IPS DF 6.9 (cell line): ENCODE measurements around the gene PIAS4.

ENCODE experiments used
- DNase-seq: peaks from one replicate; pipeline ENCODE4 v3.0.0-alpha.2; 2013; ENCODE audit warnings: low read depth, low spot score
- H3K27ac ChIP-seq: one replicate; pipeline ENCODE4 v1.5.1; 2013; ENCODE audit warnings: low read length, control low read depth
- H3K27me3 ChIP-seq: 2 replicates; pipeline ENCODE4 v1.6.1; 2013; ENCODE audit warnings: mild to moderate bottlenecking, low read length; ENCODE audit not compliant: control insufficient read depth, insufficient read depth
- H3K36me3 ChIP-seq: 2 replicates; pipeline ENCODE4 v1.6.1; 2013; ENCODE audit warnings: low read length; ENCODE audit not compliant: control insufficient read depth, insufficient read depth
- H3K4me1 ChIP-seq: 2 replicates; pipeline ENCODE4 v1.6.1; 2013; ENCODE audit warnings: low read length; ENCODE audit not compliant: control insufficient read depth, insufficient read depth
- H3K4me3 ChIP-seq: 2 replicates; pipeline ENCODE4 v1.5.1; 2013; ENCODE audit warnings: mild to moderate bottlenecking, low read length
- H3K9me3 ChIP-seq: 2 replicates; pipeline ENCODE4 v1.6.1; 2013; ENCODE audit warnings: low read length, inconsistent platforms; ENCODE audit not compliant: control insufficient read depth, insufficient read depth
- WGBS: extraction: QIAGEN DNeasy Blood & Tissue Kit; methylation state at CpG from one replicate; pipeline ENCODE4 v1.1.7; 2013; ENCODE audit warnings: mixed read lengths, missing lambda C conversion rate; ENCODE audit not compliant: insufficient read length, insufficient coverage; 5-methylcytosine and 5-hydroxymethylcytosine counted together

Gene PIAS4

DNA sequence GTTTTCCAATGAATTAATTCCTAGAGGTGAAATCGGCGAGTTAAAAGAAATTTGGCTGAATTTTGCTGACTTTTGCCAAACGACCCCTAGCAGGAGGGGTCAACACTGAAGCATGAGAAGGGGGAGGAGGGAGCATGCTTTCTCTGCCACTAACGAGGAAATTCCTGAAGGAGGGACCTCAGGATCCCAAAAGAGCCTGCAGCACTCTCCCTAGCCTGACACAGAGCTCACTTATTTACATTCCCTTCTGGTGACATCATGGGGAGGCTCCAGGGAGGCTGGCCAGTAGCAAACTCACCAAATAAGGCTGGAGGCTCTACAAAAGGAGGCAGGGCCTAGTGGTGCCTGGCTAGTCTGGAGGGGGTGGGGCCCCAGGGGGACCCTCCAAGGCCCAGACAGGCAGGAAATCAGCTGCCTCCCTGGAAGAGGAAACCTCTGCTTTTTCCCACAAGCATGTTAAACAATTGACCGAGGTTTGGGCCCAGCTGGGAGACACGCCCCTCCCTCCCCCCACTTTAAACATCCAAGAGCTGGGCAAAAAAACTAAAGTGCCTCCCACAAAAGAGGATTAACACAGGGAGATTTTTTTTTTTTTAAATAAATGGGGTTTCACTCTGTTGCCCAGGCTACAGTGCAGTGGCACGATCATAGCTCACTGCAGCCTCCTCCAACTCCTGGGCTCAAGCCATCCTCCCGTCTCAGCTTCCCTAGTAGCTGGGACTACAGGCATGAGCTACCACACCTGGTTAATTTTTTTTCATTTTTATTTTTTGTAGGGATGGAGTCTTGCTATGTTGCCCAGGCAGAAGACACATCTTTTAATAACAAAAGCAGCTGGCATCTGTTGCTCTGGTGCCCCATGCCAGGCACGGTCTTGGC lies 38.7 kb upstream of the PIAS4 start:
- H3K9me3 ChIP-seq = no peaks in the 10 kb centered on the region
- H3K27me3 ChIP-seq = no peaks in the 10 kb centered on the region
- DNase-seq = peak; percentile 96
- peaks cover 3% of the 10 kb centered on the region for H3K4me1 ChIP-seq
- no peak overlapping the region for H3K27ac ChIP-seq
- H3K36me3 ChIP-seq = peaks cover 14% of the 10 kb centered on the region
- WGBS = no CpG with 5 or more reads among the region's 9 CpGs
- no peak overlapping the region for H3K4me3 ChIP-seq

- no peak overlapping the region for H3K27ac ChIP-seq
- peaks cover 6% of the 10 kb centered on the region for H3K36me3 ChIP-seq
- H3K4me3 ChIP-seq = peak overlapping the region; percentile 83; the same call in 1 of the 2 replicates
- no peaks in the 10 kb centered on the region for H3K9me3 ChIP-seq
- no CpG with 5 or more reads among the region's 23 CpGs for WGBS
- DNase-seq = no peak
- H3K4me1 ChIP-seq = peaks cover 3% of the 10 kb centered on the region
- no peaks in the 10 kb centered on the region for H3K27me3 ChIP-seq
Measured at GRCh38 chr19:3969435-3970312, 37.9 kb upstream of the PIAS4 start.

DNA sequence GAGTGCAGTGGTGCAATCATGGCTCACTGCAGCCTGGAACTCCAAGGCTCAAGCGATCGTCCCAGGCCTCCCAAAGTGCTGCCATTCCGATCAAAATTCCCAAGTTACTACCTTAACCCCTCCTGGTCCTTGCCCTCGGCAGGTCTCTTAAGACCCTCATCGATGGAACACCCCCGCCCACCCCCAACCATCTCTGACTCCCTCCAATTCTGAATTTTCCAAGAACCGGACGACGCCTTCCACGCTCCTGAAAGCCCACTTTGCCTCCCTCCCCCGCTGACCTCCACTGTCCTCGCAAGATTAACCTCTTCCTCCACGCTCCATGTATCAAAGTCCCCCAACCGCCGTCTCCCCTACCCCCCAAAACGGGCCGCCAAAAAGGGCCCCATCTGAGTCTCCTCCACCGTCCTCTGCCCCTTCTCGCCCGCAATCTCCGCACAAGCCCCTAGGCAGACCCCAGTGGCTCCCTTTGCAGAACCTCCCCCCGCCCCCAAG lies 37.2 kb upstream of the PIAS4 start:
- peaks cover 8% of the 10 kb centered on the region for H3K36me3 ChIP-seq
- no peak overlapping the region for H3K27ac ChIP-seq
- peaks cover 3% of the 10 kb centered on the region for H3K4me1 ChIP-seq
- H3K4me3 ChIP-seq = peak overlapping the region; percentile 83
- H3K9me3 ChIP-seq = no peaks in the 10 kb centered on the region
- DNase-seq = no peak
- no CpG with 5 or more reads among the region's 22 CpGs for WGBS
- no peaks in the 10 kb centered on the region for H3K27me3 ChIP-seq

DNA sequence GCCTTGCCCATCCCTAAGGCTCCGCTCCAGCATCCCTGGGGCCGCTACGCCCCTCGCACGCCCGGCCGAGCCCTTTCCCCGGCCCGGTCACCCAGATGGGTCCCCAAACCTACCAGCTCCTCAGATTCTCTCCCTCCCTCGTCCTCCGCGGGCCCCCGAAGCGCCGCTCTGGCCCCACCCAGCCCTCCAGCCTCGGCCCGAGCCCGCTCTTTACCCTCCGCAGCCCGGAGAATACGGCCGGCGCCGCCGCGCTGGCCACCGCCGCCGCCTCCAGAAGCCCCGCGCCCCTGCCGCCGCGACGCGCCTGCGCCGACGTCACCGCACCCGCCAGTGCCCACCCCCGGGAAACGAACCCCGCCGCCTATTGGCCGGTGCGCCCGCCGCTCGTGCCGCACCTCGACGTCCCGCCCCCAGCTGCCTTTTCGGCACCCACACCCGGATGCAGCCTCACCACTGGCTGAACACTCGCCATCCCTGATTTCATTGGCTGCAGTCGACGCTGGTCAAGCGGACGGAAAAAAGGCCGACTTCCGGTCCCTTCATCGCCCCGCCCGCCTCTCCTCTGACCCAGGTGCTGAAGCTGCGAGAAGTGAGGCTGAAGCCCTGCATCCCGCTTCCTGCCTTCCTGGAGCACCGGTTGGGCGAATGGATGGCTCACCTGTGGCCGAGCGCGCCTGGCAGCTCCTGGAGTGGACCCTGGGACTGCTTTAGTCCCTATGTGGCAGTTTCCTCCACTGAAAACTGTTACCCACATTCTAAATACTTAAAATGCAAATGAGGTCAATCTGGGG lies 36.5 kb upstream of the PIAS4 start, which contains the start of gene DAPK3:
Gene DAPK3, minus strand, starts transcription at position 292 of the 791 bp plus-strand sequence. CDS start 1,364 bp downstream, outside the sequence.
- peaks cover 3% of the 10 kb centered on the region for H3K4me1 ChIP-seq
- no CpG with 5 or more reads among the region's 73 CpGs for WGBS
- H3K27ac ChIP-seq = no peak within 1 kb of the TSS
- peaks cover 13% of the 10 kb centered on the region for H3K36me3 ChIP-seq
- DNase-seq = peak; percentile 97
- H3K27me3 ChIP-seq = no peaks in the 10 kb centered on the region
- no peaks in the 10 kb centered on the region for H3K9me3 ChIP-seq
- peak within 1 kb of the TSS; percentile 83 for H3K4me3 ChIP-seq

DNA sequence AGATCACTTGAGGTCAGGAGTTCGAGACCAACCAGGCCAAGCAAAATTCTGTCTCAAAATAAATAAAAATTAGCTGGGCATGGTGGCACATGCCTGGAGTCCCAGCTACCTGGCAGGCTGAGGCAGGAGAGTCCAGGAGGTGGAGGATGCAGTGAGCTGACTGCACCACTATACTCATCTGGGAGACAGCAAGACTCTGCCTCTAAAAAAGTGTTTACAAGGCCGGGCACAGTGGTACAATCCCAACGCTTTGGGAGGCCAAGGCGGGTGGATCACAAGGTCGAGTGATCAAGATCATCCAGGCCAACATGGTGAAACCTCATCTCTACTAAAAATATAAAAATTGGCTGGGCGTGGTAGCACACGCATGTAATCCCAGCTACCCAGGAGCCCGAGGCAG lies 32.4 kb upstream of the PIAS4 start:
- H3K4me1 ChIP-seq = no peaks in the 10 kb centered on the region
- no peaks in the 10 kb centered on the region for H3K27me3 ChIP-seq
- no peak overlapping the region for H3K27ac ChIP-seq
- WGBS = no CpG with 5 or more reads among the region's 8 CpGs
- no peak for DNase-seq
- H3K36me3 ChIP-seq = peaks cover 45% of the 10 kb centered on the region
- H3K4me3 ChIP-seq = no peak overlapping the region
- H3K9me3 ChIP-seq = no peaks in the 10 kb centered on the region

- Histone ChIP-seq H3K4me3 (no peak overlapping the region), H3K27ac (no peak overlapping the region), H3K4me1 (no peaks in the 10 kb centered on the region), H3K27me3 (no peaks in the 10 kb centered on the region), H3K9me3 (no peaks in the 10 kb centered on the region), H3K36me3 (peaks cover 50% of the 10 kb centered on the region)
- DNase-seq = no peak
- no CpG with 5 or more reads among the region's 14 CpGs for WGBS
Measured at GRCh38 chr19:3975637-3976087, 31.9 kb upstream of the PIAS4 start.

- H3K4me1 ChIP-seq = no peaks in the 10 kb centered on the region
- DNase-seq = no peak
- no peak overlapping the region for H3K4me3 ChIP-seq
- no peaks in the 10 kb centered on the region for H3K9me3 ChIP-seq
- no CpG with 5 or more reads among the region's 29 CpGs for WGBS
- peaks cover 60% of the 10 kb centered on the region for H3K36me3 ChIP-seq
- no peak overlapping the region for H3K27ac ChIP-seq
- H3K27me3 ChIP-seq = no peaks in the 10 kb centered on the region
Measured at GRCh38 chr19:3976495-3977241, 30.9 kb upstream of the PIAS4 start.

DNA sequence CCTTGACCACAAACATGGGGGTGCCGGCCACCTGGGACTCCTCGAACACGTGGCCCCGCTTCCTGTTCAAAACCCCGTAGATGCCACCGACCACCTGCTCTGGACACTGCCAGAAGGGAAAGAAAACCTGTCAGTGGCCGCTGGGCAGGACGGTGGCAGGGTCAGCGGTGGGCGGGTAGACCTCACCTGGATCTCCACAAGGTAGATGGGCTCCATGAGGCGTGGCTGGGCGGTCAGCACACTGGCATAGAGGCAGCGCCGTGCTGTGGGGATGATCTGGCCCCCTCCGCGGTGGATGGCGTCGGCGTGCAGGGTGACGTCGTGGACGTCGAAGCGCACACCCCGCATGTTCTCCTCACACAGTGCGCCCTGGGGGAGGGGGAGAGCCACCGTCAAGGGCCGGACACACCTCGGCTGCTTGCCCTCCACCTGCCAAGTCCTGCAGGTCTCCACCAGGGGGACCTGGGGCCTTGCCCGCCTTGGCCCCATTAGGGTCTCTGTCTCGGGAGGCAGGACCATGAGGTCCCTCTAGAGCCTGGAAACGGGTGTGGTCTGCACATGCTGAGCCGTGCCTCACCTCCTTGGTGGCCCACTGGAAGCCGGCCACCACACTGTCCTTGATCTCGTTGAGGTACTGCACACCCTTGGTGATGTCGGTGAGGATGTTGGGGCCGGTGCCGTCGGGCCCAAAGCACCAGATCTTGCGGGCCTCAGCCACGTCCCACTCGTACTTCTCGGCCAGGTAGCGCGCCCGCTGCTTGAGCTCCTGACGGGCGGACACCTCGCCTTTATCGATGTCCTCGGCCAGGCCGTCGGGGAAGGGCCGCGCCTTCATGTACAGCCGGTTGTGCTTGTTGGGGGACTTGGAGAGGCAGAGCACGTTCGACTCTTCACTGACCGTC lies 30.0 kb upstream of the PIAS4 start:
- H3K9me3 ChIP-seq = no peaks in the 10 kb centered on the region
- DNase-seq = no peak
- no peak overlapping the region for H3K27ac ChIP-seq
- H3K27me3 ChIP-seq = no peaks in the 10 kb centered on the region
- H3K4me1 ChIP-seq = no peaks in the 10 kb centered on the region
- no peak overlapping the region for H3K4me3 ChIP-seq
- H3K36me3 ChIP-seq = peaks cover 68% of the 10 kb centered on the region
- no CpG with 5 or more reads among the region's 59 CpGs for WGBS

GRCh38 chr19:3978145-3978544 lies 29.4 kb upstream of the PIAS4 start:
- Histone ChIP-seq H3K9me3 (no peaks in the 10 kb centered on the region), H3K27ac (no peak overlapping the region), H3K4me3 (no peak overlapping the region), H3K27me3 (no peaks in the 10 kb centered on the region), H3K4me1 (no peaks in the 10 kb centered on the region), H3K36me3 (peaks cover 75% of the 10 kb centered on the region)
- no peak for DNase-seq
- no CpG with 5 or more reads among the region's 19 CpGs for WGBS
